Naive thymus-derived CD8-positive, alpha-beta T cell (primary cell): Measurements from ENCODE around the gene NOS1AP. TPM values are rescaled to one million over a fixed set of nuclear protein-coding genes. Genes with fewer than 3 reads are reported as not detected.

Experiments
- ATAC-seq, 2 donors: fragments of 150-1000 bp; cut with Tn5 transposase in 1 of 2; sonication (Bioruptor Pico), chemical (Tn5 transposase) in 1 of 2; 1 replicate in 1 of 2; 2 replicates in 1 of 2; pipeline ENCODE4 v1.10.0; 2021; ENCODE audit warnings: mild to moderate bottlenecking in 2 of 2, moderate library complexity in 2 of 2
- POLR2A ChIA-PET: fragments of 350-600 bp; sonication (Branson Sonifier 250); formaldehyde crosslinking; loops from one replicate; lab custom pipeline; 2021; ENCODE audit warnings: antibody characterized with exemption; lab: Charles Lee
- DNase-seq, 10 donors: peaks; one replicate each; pipeline versions ENCODE4 v3.0.0 to v3.0.0-alpha.2; 2020 to 2022
- H3K27ac Mint-ChIP-seq, 10 donors: one replicate each; pipeline ENCODE4 v1.8.0; 2020 to 2022; ENCODE audit warnings: mild to moderate bottlenecking in 10 of 10, mixed read lengths in 10 of 10, moderate library complexity in 4 of 10, inconsistent platforms in 1 of 10
- H3K27me3 Mint-ChIP-seq, 5 donors: one replicate each; pipeline ENCODE4 v1.8.0; 2021 to 2022; ENCODE audit warnings: mixed read lengths in 5 of 5
- H3K36me3 Mint-ChIP-seq, 3 donors: one replicate each; pipeline ENCODE4 v1.8.0; 2020 to 2022; ENCODE audit warnings: mixed read lengths in 3 of 3, mild to moderate bottlenecking in 2 of 3, inconsistent platforms in 1 of 3
- H3K4me1 Mint-ChIP-seq, 4 donors: one replicate each; pipeline ENCODE4 v1.8.0; 2021 to 2022; ENCODE audit warnings: mixed read lengths in 4 of 4
- H3K4me3 Mint-ChIP-seq, 10 donors: one replicate each; pipeline ENCODE4 v1.8.0; 2020 to 2022; ENCODE audit warnings: mild to moderate bottlenecking in 10 of 10, mixed read lengths in 10 of 10, moderate library complexity in 6 of 10, inconsistent platforms in 1 of 10
- H3K9me3 Mint-ChIP-seq, 9 donors: one replicate each; pipeline ENCODE4 v1.8.0; 2020 to 2022; ENCODE audit warnings: mixed read lengths in 9 of 9, mild to moderate bottlenecking in 3 of 9, inconsistent platforms in 1 of 9, moderate library complexity in 1 of 9
- polyA plus RNA-seq, 3 donors: library from polyadenylated mRNA; unstranded; fragments of 300-500 nt; fragmentation: Illumina TruSeq; gene quantifications; one replicate each; pipeline ENCODE4 v1.2.3, GENCODE V29; 2021
- total RNA-seq, 8 experiments: library from RNA in 2 of 8; stranded (reverse) in 2 of 8; gene quantifications; one replicate each; pipeline ENCODE4 v1.2.3 and lab custom pipeline; 2021 to 2026

Gene NOS1AP
- total and polyA plus RNA-seq, 5 experiments from 2014 or later: not detected

GRCh38 chr1:162396201-162396906 lies 326.9 kb downstream of the NOS1AP start:
- ATAC-seq: no peak
- no peak overlapping the region for H3K27ac Mint-ChIP-seq
- no peak overlapping the region for H3K4me3 Mint-ChIP-seq
- H3K36me3 Mint-ChIP-seq: no peaks in the 10 kb centered on the region
- no peaks in the 10 kb centered on the region for H3K9me3 Mint-ChIP-seq
- DNase-seq: no peak
- H3K27me3 Mint-ChIP-seq: peaks cover 6 to 45% (median 20%) of the 10 kb centered on the region in 5 donors
- POLR2A ChIA-PET: no interaction called here
- peaks cover 0 to 13% (median 4%) of the 10 kb centered on the region in 4 donors for H3K4me1 Mint-ChIP-seq

- Mint-ChIP-seq H3K4me1 (peaks cover 0 to 13% (median 1%) of the 10 kb centered on the region in 4 donors), H3K36me3 (no peaks in the 10 kb centered on the region), H3K4me3 (no peak overlapping the region), H3K27ac (no peak overlapping the region), H3K9me3 (no peaks in the 10 kb centered on the region), H3K27me3 (peaks cover 8 to 50% (median 20%) of the 10 kb centered on the region in 5 donors)
- POLR2A ChIA-PET: no interaction called here
- DNase-seq: no peak
- ATAC-seq: no peak
These were observed 327.6 kb downstream of the NOS1AP start for GRCh38 chr1:162397039-162397448.

- no peaks in the 10 kb centered on the region for H3K36me3 Mint-ChIP-seq
- no peaks in the 10 kb centered on the region for H3K9me3 Mint-ChIP-seq
- H3K27me3 Mint-ChIP-seq: peaks cover 12 to 58% (median 24%) of the 10 kb centered on the region in 5 donors
- H3K4me3 Mint-ChIP-seq: no peak overlapping the region
- no peak overlapping the region for H3K27ac Mint-ChIP-seq
- H3K4me1 Mint-ChIP-seq: peaks cover 0 to 11% (median 0%) of the 10 kb centered on the region in 4 donors
- POLR2A ChIA-PET: no interaction called here
- ATAC-seq (no peak), DNase-seq (no peak)
These were observed 328.6 kb downstream of the NOS1AP start for GRCh38 chr1:162397943-162398560.

DNA sequence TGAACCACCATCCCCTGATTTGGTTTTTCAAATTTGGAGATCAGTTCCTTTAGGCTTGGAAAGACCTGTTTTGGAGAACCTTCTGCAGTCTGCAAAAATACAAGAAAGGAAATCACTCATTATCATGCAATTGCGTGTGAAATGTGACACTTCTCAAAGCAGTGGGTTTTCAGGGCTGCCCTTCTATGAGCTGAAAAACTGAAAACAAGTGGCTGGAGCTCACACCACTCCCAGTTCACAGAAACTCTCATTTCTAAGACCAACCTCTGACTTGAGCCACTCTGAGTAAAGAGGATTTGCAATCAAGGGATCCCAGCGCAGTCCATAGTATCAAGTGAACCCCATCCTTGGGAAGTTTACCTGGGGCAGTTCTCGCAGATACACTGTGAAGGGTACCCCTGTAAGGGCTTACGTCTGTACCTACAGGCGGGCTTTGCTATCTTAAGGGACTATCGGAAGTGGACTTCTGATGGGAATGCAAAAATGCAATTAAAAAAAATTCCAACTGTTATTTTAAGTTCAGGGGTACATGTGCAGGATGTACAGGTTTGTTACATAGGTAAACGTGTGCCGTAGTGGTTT lies 329.6 kb downstream of the NOS1AP start:
- Mint-ChIP-seq H3K4me3 (peak overlapping the region in 1 of 10 donors; percentile 5), H3K4me1 (peaks cover 0 to 11% (median 0%) of the 10 kb centered on the region in 4 donors), H3K9me3 (no peaks in the 10 kb centered on the region), H3K27ac (no peak overlapping the region), H3K36me3 (no peaks in the 10 kb centered on the region), H3K27me3 (peaks cover 16 to 52% (median 28%) of the 10 kb centered on the region in 5 donors)
- POLR2A ChIA-PET: no interaction called here
- ATAC-seq: no peak
- no peak for DNase-seq

DNA sequence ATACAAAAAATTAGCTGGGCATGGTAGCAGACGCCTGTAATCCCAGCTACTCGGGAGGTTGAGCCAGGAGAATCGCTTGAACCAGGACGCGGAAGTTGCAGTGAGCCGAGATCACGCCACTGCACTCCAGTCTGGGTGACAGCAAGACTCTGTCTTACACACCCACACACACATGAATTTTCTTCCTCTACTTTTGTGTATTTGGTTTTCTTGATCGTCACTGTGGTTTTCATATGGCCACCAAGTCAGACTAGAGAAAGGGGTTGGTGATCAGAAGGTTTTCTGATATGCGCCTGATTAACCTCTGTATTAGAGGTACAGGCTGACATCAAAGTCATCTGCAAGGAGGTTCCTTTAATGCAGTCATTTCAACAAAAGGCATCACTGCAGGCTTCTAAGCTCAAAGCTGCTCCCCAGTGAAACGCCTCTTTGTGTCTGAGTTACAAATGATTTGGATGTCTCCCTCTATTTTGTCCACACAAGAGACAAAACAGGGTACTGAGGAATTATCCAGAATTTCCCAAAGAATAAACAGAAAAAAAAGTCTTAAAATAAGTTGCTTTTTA lies 331.4 kb downstream of the NOS1AP start:
- Mint-ChIP-seq H3K27me3 (peaks cover 16 to 47% (median 26%) of the 10 kb centered on the region in 5 donors), H3K27ac (no peak overlapping the region), H3K4me3 (peak overlapping the region in 1 of 10 donors; percentile 70), H3K9me3 (no peaks in the 10 kb centered on the region), H3K4me1 (peaks cover 0 to 17% (median 0%) of the 10 kb centered on the region in 4 donors), H3K36me3 (no peaks in the 10 kb centered on the region)
- POLR2A ChIA-PET: no interaction called here
- ATAC-seq: no peak
- no peak for DNase-seq

GRCh38 chr1:162404550-162405160 lies 335.2 kb downstream of the NOS1AP start:
- Mint-ChIP-seq H3K27ac (no peak overlapping the region), H3K36me3 (no peaks in the 10 kb centered on the region), H3K4me1 (peaks cover 0 to 10% (median 0%) of the 10 kb centered on the region in 4 donors), H3K27me3 (peaks cover 6 to 25% (median 21%) of the 10 kb centered on the region in 5 donors), H3K9me3 (no peaks in the 10 kb centered on the region), H3K4me3 (no peak overlapping the region)
- POLR2A ChIA-PET: no interaction called here
- no peak for DNase-seq
- no peak for ATAC-seq

GRCh38 chr1:162405800-162406199 lies 336.3 kb downstream of the NOS1AP start:
- Mint-ChIP-seq H3K4me3 (no peak overlapping the region), H3K36me3 (no peaks in the 10 kb centered on the region), H3K4me1 (peaks cover 0 to 10% (median under 1%) of the 10 kb centered on the region in 4 donors)

GRCh38 chr1:162406811-162407210 lies 337.3 kb downstream of the NOS1AP start:
- peaks cover 0 to 7% (median under 1%) of the 10 kb centered on the region in 4 donors for H3K4me1 Mint-ChIP-seq
- H3K27ac Mint-ChIP-seq: no peak overlapping the region
- H3K36me3 Mint-ChIP-seq: no peaks in the 10 kb centered on the region
- POLR2A ChIA-PET: no interaction called here
- peaks cover 0 to 2% (median 0%) of the 10 kb centered on the region in 9 donors for H3K9me3 Mint-ChIP-seq
- H3K27me3 Mint-ChIP-seq: peaks cover 9 to 38% (median 20%) of the 10 kb centered on the region in 5 donors
- peak overlapping the region in 1 of 10 donors; percentile 26 for H3K4me3 Mint-ChIP-seq
- ATAC-seq: no peak
- no peak for DNase-seq

More at GRCh38 chr1:162405800-162406199, 336.3 kb downstream of the NOS1AP start:
- DNase-seq (no peak), ATAC-seq (no peak)
- POLR2A ChIA-PET: no interaction called here
- no peaks in the 10 kb centered on the region for H3K9me3 Mint-ChIP-seq
- H3K27ac Mint-ChIP-seq: no peak overlapping the region
- H3K27me3 Mint-ChIP-seq: peaks cover 5 to 33% (median 17%) of the 10 kb centered on the region in 5 donors

GRCh38 chr1:162407539-162407938 lies 338.0 kb downstream of the NOS1AP start:
- H3K4me3 Mint-ChIP-seq: peak overlapping the region in 1 of 10 donors; percentile 43
- no peak overlapping the region for H3K27ac Mint-ChIP-seq
- no peaks in the 10 kb centered on the region for H3K36me3 Mint-ChIP-seq
- H3K27me3 Mint-ChIP-seq: peaks cover 7 to 38% (median 17%) of the 10 kb centered on the region in 5 donors
- no peak for DNase-seq
- peaks cover 0 to 2% (median 0%) of the 10 kb centered on the region in 9 donors for H3K9me3 Mint-ChIP-seq
- no peak for ATAC-seq
- POLR2A ChIA-PET: no interaction called here
- H3K4me1 Mint-ChIP-seq: peaks cover 0 to 11% (median under 1%) of the 10 kb centered on the region in 4 donors

GRCh38 chr1:162412002-162412401 lies 342.5 kb downstream of the NOS1AP start, which contains the start of gene SH2D1B:
Gene SH2D1B, minus strand, starts transcription at chr1:162412136. Its CDS starts 120 bp downstream, at chr1:162412016.
- Mint-ChIP-seq H3K27me3 (peaks cover 9 to 54% (median 23%) of the 10 kb centered on the region in 5 donors), H3K4me1 (peaks cover 0 to 8% (median under 1%) of the 10 kb centered on the region in 4 donors), H3K27ac (peak within 1 kb of the TSS in 1 of 10 donors; percentile 30), H3K9me3 (peaks cover 0 to 2% (median 0%) of the 10 kb centered on the region in 9 donors), H3K4me3 (peak within 1 kb of the TSS in 1 of 10 donors; percentile 76), H3K36me3 (no peaks in the 10 kb centered on the region)
- ATAC-seq (no peak), DNase-seq (peak in 1 of 10 donors; percentile 11)
- POLR2A ChIA-PET: no interaction called here

- no peak for ATAC-seq
- H3K27me3 Mint-ChIP-seq: peaks cover 13 to 56% (median 28%) of the 10 kb centered on the region in 5 donors
These were observed 346.7 kb downstream of the NOS1AP start for GRCh38 chr1:162416215-162416614.

GRCh38 chr1:162416909-162417308 lies 347.4 kb downstream of the NOS1AP start:
- H3K4me1 Mint-ChIP-seq: peaks cover 0 to 16% (median 0%) of the 10 kb centered on the region in 4 donors
- H3K27me3 Mint-ChIP-seq: peaks cover 7 to 56% (median 29%) of the 10 kb centered on the region in 5 donors
- no peaks in the 10 kb centered on the region for H3K9me3 Mint-ChIP-seq
- no peak for DNase-seq
- H3K4me3 Mint-ChIP-seq: no peak overlapping the region
- ATAC-seq: no peak
- no peak overlapping the region for H3K27ac Mint-ChIP-seq
- POLR2A ChIA-PET: no interaction called here
- H3K36me3 Mint-ChIP-seq: no peaks in the 10 kb centered on the region

More at GRCh38 chr1:162416215-162416614, 346.7 kb downstream of the NOS1AP start:
- Mint-ChIP-seq H3K27ac (no peak overlapping the region), H3K4me3 (no peak overlapping the region), H3K36me3 (no peaks in the 10 kb centered on the region), H3K4me1 (peaks cover 0 to 11% (median 0%) of the 10 kb centered on the region in 4 donors), H3K9me3 (peaks cover 0 to 2% (median 0%) of the 10 kb centered on the region in 9 donors)
- POLR2A ChIA-PET: no interaction called here
- DNase-seq: no peak
